GM23248 (cell line): ENCODE measurements around the gene DUS3L. TPM values are rescaled to one million over a fixed set of nuclear protein-coding genes. Genes with fewer than 3 reads are reported as not detected.

Experiments
- DNase-seq: peaks from one replicate; pipeline ENCODE4 v3.0.0-alpha.2; 2015
- H2AFZ ChIP-seq: fragments of 200-600 bp; sonication (generic); 2 replicates; pipeline ENCODE4 v1.6.1; 2016; ENCODE audit warnings: antibody characterized with exemption
- H3F3A ChIP-seq: fragments of 200-600 bp; sonication (generic); 2 replicates; pipeline ENCODE4 v1.6.1; 2016; ENCODE audit warnings: mild to moderate bottlenecking, antibody characterized with exemption, mixed run types; ENCODE audit not compliant: insufficient read depth
- H3K27ac ChIP-seq: fragments of 200-600 bp; sonication (generic); 2 replicates; pipeline ENCODE4 v1.5.1; 2016; ENCODE audit warnings: mild to moderate bottlenecking
- H3K27me3 ChIP-seq: fragments of 200-600 bp; sonication (generic); replicated peaks from 2 replicates; pipeline ENCODE4 v1.6.1; 2016; ENCODE audit warnings: mild to moderate bottlenecking; ENCODE audit not compliant: insufficient read depth
- H3K36me3 ChIP-seq: fragments of 200-600 bp; sonication (generic); 2 replicates; pipeline ENCODE4 v1.6.1; 2016; ENCODE audit warnings: low read depth, mild to moderate bottlenecking
- H3K4me1 ChIP-seq: fragments of 200-600 bp; sonication (generic); 2 replicates; pipeline ENCODE4 v1.6.1; 2016; ENCODE audit warnings: mild to moderate bottlenecking; ENCODE audit not compliant: insufficient read depth
- H3K4me2 ChIP-seq: fragments of 200-600 bp; sonication (generic); one replicate; pipeline ENCODE4 v1.6.1; 2016; ENCODE audit warnings: mild to moderate bottlenecking; ENCODE audit not compliant: unreplicated experiment
- H3K4me3 ChIP-seq: fragments of 200-600 bp; sonication (generic); 2 replicates; pipeline ENCODE4 v1.5.1; 2016; ENCODE audit warnings: mild to moderate bottlenecking
- H3K79me2 ChIP-seq: fragments of 200-600 bp; sonication (generic); 2 replicates; pipeline ENCODE4 v1.6.1; 2016; ENCODE audit warnings: mild to moderate bottlenecking; ENCODE audit not compliant: insufficient read depth
- H3K9ac ChIP-seq: fragments of 200-600 bp; sonication (generic); 2 replicates; pipeline ENCODE4 v1.6.1; 2016; ENCODE audit warnings: mild to moderate bottlenecking
- H3K9me2 ChIP-seq: fragments of 200-600 bp; sonication (generic); 2 replicates; pipeline ENCODE4 v1.6.1; 2016; ENCODE audit warnings: mixed run types, mild to moderate bottlenecking, moderate library complexity; ENCODE audit not compliant: insufficient read depth
- H3K9me3 ChIP-seq: fragments of 200-600 bp; sonication (generic); one replicate; pipeline ENCODE4 v1.6.1; 2017; ENCODE audit warnings: low read depth
- H4K20me1 ChIP-seq: fragments of 200-600 bp; sonication (generic); 2 replicates; pipeline ENCODE4 v1.6.0; 2016; ENCODE audit not compliant: insufficient read depth
- EZH2 ChIP-seq: fragments of 200-600 bp; sonication (generic); IDR thresholded peaks from 2 replicates; pipeline ENCODE4 v1.6.1; 2018; ENCODE audit warnings: antibody characterized with exemption, mild to moderate bottlenecking; ENCODE audit not compliant: insufficient read depth, poor library complexity, severe bottlenecking
- EZH2phosphoT487 ChIP-seq: fragments of 200-600 bp; sonication (generic); IDR thresholded peaks from 2 replicates; pipeline ENCODE4 v1.6.1; 2018; ENCODE audit warnings: antibody characterized with exemption, moderate library complexity, mild to moderate bottlenecking, low read depth; ENCODE audit not compliant: insufficient read depth
- WGBS, 2 experiments: methylation state at CpG; one replicate each; pipeline ENCODE4 v1.1.6; 2015 to 2017; ENCODE audit warnings: low lambda C conversion rate in 2 of 2, low coverage in 1 of 2; ENCODE audit errors: missing lambda C conversion rate in 2 of 2; 5-methylcytosine and 5-hydroxymethylcytosine counted together
- in situ Hi-C: fragments of 300-500 bp; cut with MboI; formaldehyde crosslinking; loops from 2 replicates; pipeline ENCODE4 v1.15.0; 2020
- polyA plus RNA-seq: library from polyadenylated mRNA; unstranded; fragments of >200 nt; fragmentation: Nextera tagmentation; extraction: Ambion mirVana; gene quantifications from 2 replicates; pipeline ENCODE4 v1.2.1, GENCODE V29; 2016
- total RNA-seq: library from RNA; depleted of rRNA; stranded (reverse); fragments of >200 nt; shearing (Covaris generic); gene quantifications from 2 replicates; pipeline ENCODE4 v1.2.3, GENCODE V29; 2014

DUS3L gene
- total and polyA plus RNA-seq, 2 experiments from 2014 or later = 17.1 to 18.6 TPM

DNA sequence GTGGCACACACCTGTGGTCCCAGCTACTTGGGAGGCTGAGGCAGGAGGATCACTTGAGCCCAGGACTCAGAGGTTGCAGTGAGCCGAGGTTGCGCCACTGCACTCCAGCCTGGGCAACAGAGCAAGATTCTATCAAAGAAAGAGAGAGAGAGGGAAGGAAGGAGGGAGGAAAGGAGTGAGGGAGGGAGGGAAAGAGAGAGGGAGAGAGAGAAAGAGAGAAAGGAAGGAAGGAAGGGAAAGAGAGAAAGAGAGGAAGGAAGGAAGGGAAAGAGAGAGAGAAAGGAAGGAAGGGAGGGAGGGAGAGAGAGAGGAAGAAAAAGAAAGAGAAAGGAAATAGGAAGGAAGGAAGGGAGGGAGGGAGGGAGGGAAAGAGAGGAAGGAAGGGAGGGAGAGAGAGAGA is 26.3 kb upstream of the DUS3L start:
- Histone ChIP-seq H3K4me2 (no peak overlapping the region), H3K9me2 (no peaks in the 10 kb centered on the region), H3K9ac (no peak overlapping the region), H3K27ac (no peak overlapping the region), H3K4me3 (no peak overlapping the region), H2AFZ (no peak overlapping the region), H3F3A (no peaks in the 10 kb centered on the region), H3K9me3 (no peaks in the 10 kb centered on the region), H3K79me2 (no peaks in the 10 kb centered on the region), H3K27me3 (peaks cover 22% of the 10 kb centered on the region), H3K36me3 (no peaks in the 10 kb centered on the region), H3K4me1 (no peaks in the 10 kb centered on the region), H4K20me1 (no peaks in the 10 kb centered on the region)
- DNase-seq = no peak
- WGBS, 2 experiments = 88 to 100% methylated on average over 2 of the region's 2 CpGs
- TF ChIP-seq EZH2phosphoT487 (no peak), EZH2 (no peak)
- in situ Hi-C loops = no loop called here

DNA sequence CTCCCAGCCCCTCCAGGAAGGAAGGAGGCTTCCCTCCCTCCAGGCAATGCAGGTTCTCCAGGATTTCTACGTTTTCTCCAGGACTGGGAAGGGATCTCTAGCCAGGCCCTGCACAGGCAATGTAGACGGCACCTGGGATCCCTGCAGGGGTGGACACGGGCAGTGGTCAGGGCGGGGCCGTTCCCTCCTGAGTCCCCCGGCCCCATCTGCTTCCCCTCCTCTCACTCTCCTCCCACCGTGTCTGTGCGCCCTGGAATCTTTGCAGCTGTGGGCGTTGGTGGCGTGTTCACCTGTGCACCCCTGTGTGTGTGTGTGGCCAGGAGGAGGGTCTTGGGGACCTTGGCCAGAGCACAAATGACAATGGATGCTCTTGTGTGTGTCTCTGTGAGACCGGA is 23.9 kb upstream of the DUS3L start:
- no peak overlapping the region for H3K4me2 ChIP-seq
- H3K9ac ChIP-seq = no peak overlapping the region
- H3K79me2 ChIP-seq = no peaks in the 10 kb centered on the region
- no peaks in the 10 kb centered on the region for H4K20me1 ChIP-seq
- WGBS, 2 experiments = 39 to 44% methylated on average over 11 of the region's 11 CpGs
- in situ Hi-C loops = no loop called here
- no peak for DNase-seq
- TF ChIP-seq EZH2 (no peak), EZH2phosphoT487 (no peak)
- no peaks in the 10 kb centered on the region for H3F3A ChIP-seq
- H3K27me3 ChIP-seq = peaks cover 22% of the 10 kb centered on the region
- H3K4me3 ChIP-seq = no peak overlapping the region
- H3K27ac ChIP-seq = no peak overlapping the region
- no peak overlapping the region for H2AFZ ChIP-seq
- H3K9me3 ChIP-seq = no peaks in the 10 kb centered on the region
- H3K36me3 ChIP-seq = no peaks in the 10 kb centered on the region
- no peaks in the 10 kb centered on the region for H3K4me1 ChIP-seq
- H3K9me2 ChIP-seq = no peaks in the 10 kb centered on the region

DNA sequence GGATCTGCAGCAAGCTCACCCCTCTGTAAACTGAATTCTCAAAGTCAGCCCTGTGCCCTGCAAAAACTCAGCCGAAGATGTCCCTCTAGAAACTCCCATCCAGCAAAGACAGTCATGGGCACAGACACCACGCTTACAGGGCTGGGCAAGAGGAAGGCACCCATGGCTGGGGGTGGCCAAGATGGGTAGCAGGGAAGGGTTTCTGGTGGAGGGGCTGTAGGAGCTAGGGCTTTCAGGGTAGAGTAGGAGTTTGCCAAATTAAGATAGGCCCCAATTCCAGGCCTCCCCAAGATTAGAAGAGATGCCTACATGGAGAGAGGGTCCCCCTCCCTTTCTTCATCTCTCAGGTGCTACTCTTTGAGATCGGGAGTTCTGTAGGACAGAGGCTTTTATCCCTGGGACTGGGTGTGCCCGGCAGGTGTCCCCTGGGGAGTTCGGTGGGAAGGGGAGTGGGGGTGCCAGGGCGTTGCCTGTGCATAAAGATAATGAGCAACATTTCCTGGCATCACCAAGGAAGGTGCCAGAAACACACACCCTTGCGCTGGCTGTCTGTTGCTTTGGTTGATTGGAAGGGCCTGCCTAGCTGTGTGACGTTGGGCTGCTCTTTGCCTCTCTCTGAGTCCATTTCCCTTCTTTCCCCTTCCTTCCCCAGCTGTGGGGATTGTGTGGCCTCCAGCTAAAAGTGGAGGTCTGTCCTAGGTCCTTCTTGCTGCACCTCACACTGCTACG is 23.3 kb upstream of the DUS3L start:
- in situ Hi-C loops = no loop called here
- Histone ChIP-seq H3K4me1 (no peaks in the 10 kb centered on the region), H3K4me2 (no peak overlapping the region), H3K27ac (no peak overlapping the region), H3K9me2 (no peaks in the 10 kb centered on the region), H3K36me3 (no peaks in the 10 kb centered on the region), H3K9ac (no peak overlapping the region), H3K4me3 (no peak overlapping the region), H3K79me2 (no peaks in the 10 kb centered on the region), H3F3A (no peaks in the 10 kb centered on the region), H2AFZ (no peak overlapping the region), H3K9me3 (no peaks in the 10 kb centered on the region), H4K20me1 (no peaks in the 10 kb centered on the region), H3K27me3 (peaks cover 22% of the 10 kb centered on the region)
- 47 to 52% methylated on average over 9 of the region's 9 CpGs for WGBS, 2 experiments
- no peak for DNase-seq
- no peak for TF ChIP-seq EZH2phosphoT487
- TF ChIP-seq EZH2 = no peak

DNA sequence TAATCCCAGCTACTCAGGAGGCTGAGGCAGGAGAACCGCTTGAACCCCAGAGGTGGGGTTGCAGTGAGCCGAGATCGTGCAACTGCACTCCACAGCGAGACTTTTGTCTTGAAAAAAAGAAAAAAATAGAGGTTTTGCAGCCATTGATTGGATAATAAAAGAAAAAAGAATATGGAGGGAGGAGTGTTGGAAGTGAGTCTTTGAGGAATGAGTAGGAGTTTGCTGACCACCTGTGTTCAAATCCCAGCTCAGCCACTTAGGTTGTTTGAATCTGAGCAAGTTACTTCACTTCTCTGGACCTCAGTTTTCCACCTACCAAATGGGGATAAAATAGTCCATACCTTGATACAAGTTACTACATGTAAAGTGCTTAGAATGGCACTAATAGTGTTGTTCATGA is 20.2 kb upstream of the DUS3L start:
- Histone ChIP-seq H3K27me3 (peaks cover 12% of the 10 kb centered on the region), H3K9ac (no peak overlapping the region), H3K9me3 (no peaks in the 10 kb centered on the region), H4K20me1 (no peaks in the 10 kb centered on the region), H3K4me3 (no peak overlapping the region), H2AFZ (no peak overlapping the region), H3K79me2 (no peaks in the 10 kb centered on the region), H3K36me3 (no peaks in the 10 kb centered on the region), H3K27ac (no peak overlapping the region), H3K4me1 (no peaks in the 10 kb centered on the region), H3K9me2 (no peaks in the 10 kb centered on the region), H3F3A (no peaks in the 10 kb centered on the region), H3K4me2 (no peak overlapping the region)
- in situ Hi-C loops = no loop called here
- TF ChIP-seq EZH2 (no peak), EZH2phosphoT487 (no peak)
- DNase-seq = no peak
- 93% methylated on average over 4 of the region's 4 CpGs for WGBS, 2 experiments

DNA sequence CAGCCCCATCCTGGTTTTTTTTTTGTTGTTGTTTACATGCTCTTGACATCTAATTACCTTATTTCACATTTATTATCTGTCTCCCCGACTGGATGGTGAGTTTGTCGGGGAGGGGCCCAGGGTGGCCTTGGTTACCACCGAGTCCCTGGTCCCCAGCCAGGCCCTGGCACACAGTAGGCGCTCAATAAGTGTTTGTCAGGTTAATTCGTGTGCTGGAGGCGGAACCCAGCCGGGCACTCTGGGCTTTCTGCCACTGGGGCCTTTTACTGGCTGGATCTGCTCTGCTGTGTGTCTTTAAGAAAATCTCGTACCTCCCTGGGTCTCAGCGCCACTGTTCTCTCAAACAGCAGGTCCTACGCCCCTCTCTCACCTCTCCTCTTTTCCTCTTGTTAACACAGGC is 18.5 kb upstream of the DUS3L start:
- no peak for TF ChIP-seq EZH2phosphoT487
- TF ChIP-seq EZH2 = no peak
- 56 to 58% methylated on average over 10 of the region's 10 CpGs for WGBS, 2 experiments
- no peak overlapping the region for H3K9ac ChIP-seq
- H3K4me2 ChIP-seq = no peak overlapping the region
- no peaks in the 10 kb centered on the region for H3K9me2 ChIP-seq
- H3K9me3 ChIP-seq = no peaks in the 10 kb centered on the region
- no peak overlapping the region for H3K27ac ChIP-seq
- H2AFZ ChIP-seq = no peak overlapping the region
- no peaks in the 10 kb centered on the region for H3K36me3 ChIP-seq
- peaks cover 18% of the 10 kb centered on the region for H3K27me3 ChIP-seq
- H3K4me1 ChIP-seq = no peaks in the 10 kb centered on the region
- H3K4me3 ChIP-seq = no peak overlapping the region
- DNase-seq = no peak
- no peaks in the 10 kb centered on the region for H3F3A ChIP-seq
- H3K79me2 ChIP-seq = no peaks in the 10 kb centered on the region
- in situ Hi-C loops = no loop called here
- no peaks in the 10 kb centered on the region for H4K20me1 ChIP-seq
